Activated B cell treated with CpG ODN at 0.5 μM for 24 hours (primary cell): ENCODE measurements around the gene STEAP2. TPM values are rescaled to one million over a fixed set of nuclear protein-coding genes. Genes with fewer than 3 reads are reported as not detected.

Experiments used
- ATAC-seq: fragments of 200-7000 bp; cut with Tn5 transposase; one replicate; pipeline ENCODE4 v1.10.0; 2021; ENCODE audit warnings: low read depth, mild to moderate bottlenecking, moderate library complexity
- CTCF ChIA-PET: fragments of 350-600 bp; sonication (Branson Sonifier 250); formaldehyde crosslinking; loops from one replicate; lab custom pipeline; 2021; ENCODE audit warnings: antibody characterized with exemption; lab: Charles Lee
- POLR2A ChIA-PET: fragments of 350-600 bp; sonication (Branson Sonifier 250); formaldehyde crosslinking; loops from one replicate; lab custom pipeline; 2021; ENCODE audit warnings: antibody characterized with exemption; lab: Charles Lee
- DNase-seq: peaks from one replicate; pipeline ENCODE4 v3.0.0; 2022
- H3K27ac Mint-ChIP-seq: one replicate; pipeline ENCODE4 v1.8.0; 2020; ENCODE audit warnings: mixed read lengths
- H3K27me3 Mint-ChIP-seq: one replicate; pipeline ENCODE4 v1.8.0; 2021; ENCODE audit warnings: mixed read lengths
- H3K36me3 Mint-ChIP-seq: one replicate; pipeline ENCODE4 v1.8.0; 2021; ENCODE audit warnings: low read depth, mixed read lengths
- H3K4me1 Mint-ChIP-seq: one replicate; pipeline ENCODE4 v1.8.0; 2021; ENCODE audit warnings: mixed read lengths
- H3K4me3 Mint-ChIP-seq: one replicate; pipeline ENCODE4 v1.8.0; 2020; ENCODE audit warnings: mild to moderate bottlenecking, mixed read lengths
- H3K9me3 Mint-ChIP-seq: one replicate; pipeline ENCODE4 v1.8.0; 2020; ENCODE audit warnings: mixed read lengths
- CTCF ChIP-seq: fragments of 200-600 bp; IDR thresholded peaks from one replicate; pipeline ENCODE4 v1.8.0; 2022; ENCODE audit warnings: antibody characterized with exemption, mild to moderate bottlenecking
- intact Hi-C: fragments of 100-400 bp; cut with micrococcal nuclease; formaldehyde crosslinking; loops from one replicate; pipeline ENCODE4 v1.15.1; 2024
- total RNA-seq: library from RNA; stranded (reverse); gene quantifications from 2 replicates; pipeline ENCODE4 v1.2.3, GENCODE V29; 2022

The STEAP2 gene
- total RNA-seq, 1 donor from 2014 or later = not detected

DNA sequence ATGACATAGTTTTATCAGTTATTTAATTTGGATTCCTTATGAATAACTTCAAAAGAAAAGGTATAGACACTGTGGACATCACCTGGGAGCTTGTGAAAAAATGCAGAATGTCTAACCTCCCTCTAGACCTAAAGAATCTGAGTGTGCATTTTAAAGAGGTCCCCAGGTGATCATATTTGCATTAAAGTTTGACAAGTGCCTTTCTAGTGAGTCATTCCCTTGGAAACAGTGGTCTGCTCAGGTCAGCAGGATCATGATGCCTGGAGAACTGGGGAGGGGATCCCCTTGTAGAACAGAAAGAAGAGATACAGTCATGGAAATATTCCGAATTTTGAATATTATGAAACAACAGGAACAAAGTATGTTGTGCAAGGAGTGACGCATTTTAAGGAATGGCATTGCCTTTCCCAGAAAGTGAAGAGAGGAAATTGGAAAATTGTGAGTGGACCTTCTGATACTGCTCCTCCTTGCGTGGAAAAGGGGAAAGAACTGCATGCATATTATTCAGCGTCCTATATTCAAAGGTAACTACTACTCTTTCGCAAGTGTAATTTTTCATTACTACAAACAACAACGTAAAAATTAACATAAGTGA is 4.6 kb downstream of the STEAP2 start:
- H3K9me3 Mint-ChIP-seq = peaks cover 6% of the 10 kb centered on the region
- TF ChIP-seq CTCF = no peak
- no peak for ATAC-seq
- peaks cover 10% of the 10 kb centered on the region for H3K27me3 Mint-ChIP-seq
- no peak for DNase-seq
- intact Hi-C loops = no loop called here
- H3K4me1 Mint-ChIP-seq = no peaks in the 10 kb centered on the region
- no peak overlapping the region for H3K4me3 Mint-ChIP-seq
- H3K27ac Mint-ChIP-seq = no peak overlapping the region
- H3K36me3 Mint-ChIP-seq = no peaks in the 10 kb centered on the region
- CTCF ChIA-PET = no interaction called here
- POLR2A ChIA-PET = no interaction called here

GRCh38 chr7:90216771-90217170 is 5.2 kb downstream of the STEAP2 start:
- intact Hi-C loops = no loop called here
- DNase-seq = no peak
- CTCF ChIA-PET = no interaction called here

DNA sequence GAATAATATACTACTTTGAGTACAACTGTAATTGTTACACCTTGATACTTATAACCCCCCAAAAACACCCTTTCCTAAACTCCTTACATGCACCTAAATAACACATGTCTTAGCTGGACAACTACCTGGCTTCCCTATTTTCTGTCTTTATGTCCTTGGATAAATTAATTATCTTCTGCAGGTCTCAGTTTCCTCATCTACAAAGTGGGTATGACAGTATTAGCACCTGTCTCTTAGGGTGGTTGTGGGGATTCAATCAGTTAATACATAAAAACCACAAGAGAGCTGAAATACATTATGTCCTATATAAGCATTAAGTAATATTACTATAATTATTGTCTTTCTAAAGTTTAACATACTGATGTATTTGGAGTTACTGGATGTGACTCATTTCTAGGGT is 10.8 kb downstream of the STEAP2 start:
- Mint-ChIP-seq H3K36me3 (no peaks in the 10 kb centered on the region), H3K27me3 (peaks cover 21% of the 10 kb centered on the region), H3K4me1 (no peaks in the 10 kb centered on the region), H3K27ac (no peak overlapping the region), H3K4me3 (no peak overlapping the region), H3K9me3 (peaks cover 4% of the 10 kb centered on the region)
- POLR2A ChIA-PET = no interaction called here
- TF ChIP-seq CTCF = no peak
- ATAC-seq (no peak), DNase-seq (no peak)
- intact Hi-C loops = no loop called here
- CTCF ChIA-PET = no interaction called here

More at GRCh38 chr7:90216771-90217170, 5.2 kb downstream of the STEAP2 start:
- H3K9me3 Mint-ChIP-seq = peaks cover 6% of the 10 kb centered on the region
- ATAC-seq = no peak
- no peak overlapping the region for H3K4me3 Mint-ChIP-seq
- POLR2A ChIA-PET = no interaction called here
- H3K4me1 Mint-ChIP-seq = no peaks in the 10 kb centered on the region
- H3K27ac Mint-ChIP-seq = no peak overlapping the region
- H3K27me3 Mint-ChIP-seq = peaks cover 8% of the 10 kb centered on the region
- no peaks in the 10 kb centered on the region for H3K36me3 Mint-ChIP-seq
- TF ChIP-seq CTCF = no peak

DNA sequence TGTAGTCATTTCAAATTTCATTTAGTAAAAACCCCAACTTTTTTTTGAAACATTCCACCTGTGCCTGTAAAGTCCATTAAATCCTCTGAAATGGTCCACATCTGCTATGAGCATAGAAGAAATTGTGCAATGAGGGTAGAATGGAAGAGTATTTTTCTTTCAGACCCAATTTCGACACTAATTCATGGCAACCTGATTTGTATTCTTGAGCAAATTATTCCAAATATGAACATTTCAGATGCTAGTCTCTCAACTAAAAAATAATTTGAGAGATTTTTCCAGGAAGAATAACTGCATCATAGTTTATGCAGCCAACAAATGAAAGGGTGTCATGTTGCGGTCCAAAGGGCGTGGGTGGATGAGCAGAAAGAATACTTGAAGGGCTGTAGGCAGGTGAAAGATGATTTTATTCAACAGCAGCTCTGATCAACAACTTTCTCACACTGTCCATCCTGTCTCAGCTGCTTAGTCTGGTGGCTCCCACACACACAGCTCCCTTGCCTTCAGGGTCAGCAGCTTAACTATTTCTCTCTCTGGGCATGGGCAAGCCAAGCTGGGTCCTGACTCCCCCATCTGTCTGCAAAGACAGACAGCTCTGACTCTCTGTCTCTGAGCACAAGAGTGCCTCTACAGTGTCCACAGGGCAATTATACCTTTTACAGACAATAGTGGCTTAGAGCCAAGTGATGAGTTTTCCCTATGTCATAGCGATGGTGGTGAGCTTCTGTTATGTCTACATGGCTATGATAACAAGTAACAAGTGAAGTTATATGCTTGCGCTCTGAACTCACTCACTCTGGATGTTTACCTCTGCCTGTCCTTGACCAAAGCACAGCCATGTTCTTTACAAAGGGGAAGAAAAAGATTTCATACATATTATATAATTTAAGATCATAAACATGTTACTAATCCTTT is 11.5 kb downstream of the STEAP2 start:
- Mint-ChIP-seq H3K4me1 (no peaks in the 10 kb centered on the region), H3K9me3 (peaks cover 1% of the 10 kb centered on the region), H3K36me3 (no peaks in the 10 kb centered on the region), H3K27ac (no peak overlapping the region), H3K4me3 (no peak overlapping the region), H3K27me3 (peaks cover 21% of the 10 kb centered on the region)
- ATAC-seq = no peak
- ChIA-PET POLR2A (no interaction called here), CTCF (no interaction called here)
- no peak for TF ChIP-seq CTCF
- intact Hi-C loops = no loop called here
- DNase-seq = no peak

GRCh38 chr7:90224195-90224594 is 12.7 kb downstream of the STEAP2 start:
- Mint-ChIP-seq H3K4me3 (no peak overlapping the region), H3K4me1 (no peaks in the 10 kb centered on the region), H3K9me3 (no peaks in the 10 kb centered on the region), H3K36me3 (no peaks in the 10 kb centered on the region), H3K27ac (no peak overlapping the region), H3K27me3 (peaks cover 21% of the 10 kb centered on the region)
- CTCF ChIA-PET = no interaction called here
- no peak for DNase-seq
- POLR2A ChIA-PET = no interaction called here
- intact Hi-C loops = no loop called here
- no peak for TF ChIP-seq CTCF
- no peak for ATAC-seq
